HG03558 (cell line): Measurements from ENCODE around the gene COL6A2.
"Not testable (repeated sequence)": the region's sequence is repeated elsewhere in the genome, so short reads cannot be mapped to it uniquely, and the experiment has no call there.

Source experiments
- ATAC-seq: cut with Tn5 transposase; IDR thresholded peaks from one replicate; pipeline ENCODE4 v1.9.1; 2021; ENCODE audit warnings: moderate number of reproducible peaks; ENCODE audit not compliant: unreplicated experiment; ENCODE audit errors: extremely low read depth

COL6A2 gene

GRCh38 chr21:46136739-46137349 is 38.9 kb downstream of the COL6A2 start:
- no peak for ATAC-seq

- no peak for ATAC-seq
Observed at GRCh38 chr21:46137908-46138307, 40.0 kb downstream of the COL6A2 start.

DNA sequence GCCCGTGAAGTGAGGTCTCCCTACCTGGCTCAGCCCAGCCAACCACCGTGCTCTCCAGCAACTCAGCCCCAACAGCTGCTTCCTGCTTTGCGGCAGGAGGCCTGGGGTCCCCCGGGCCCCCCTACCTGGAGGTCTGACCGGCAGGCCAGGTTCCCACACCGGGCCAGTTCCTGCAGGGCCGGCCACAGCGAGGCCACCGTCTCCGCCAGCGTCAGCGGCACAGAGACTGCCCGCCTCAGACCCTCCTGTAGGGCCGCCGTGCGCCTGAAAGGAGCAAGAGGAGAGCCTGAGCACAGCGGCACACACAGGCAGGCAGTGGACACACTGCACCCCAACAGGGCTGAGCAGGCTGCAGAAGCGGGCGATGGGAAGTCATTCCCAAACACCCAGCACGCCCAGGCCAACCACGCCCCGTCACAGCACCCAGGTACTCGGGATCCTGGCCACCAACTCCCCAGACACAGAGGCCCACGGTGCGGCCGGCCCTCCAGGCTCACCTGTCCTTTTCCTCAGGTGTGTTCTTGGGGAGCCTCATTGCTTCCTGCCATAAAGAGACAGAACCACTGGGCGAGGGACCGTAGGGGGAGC is 40.6 kb downstream of the COL6A2 start:
- no peak for ATAC-seq

GRCh38 chr21:46139686-46140085 is 41.8 kb downstream of the COL6A2 start:
- no peak for ATAC-seq

DNA sequence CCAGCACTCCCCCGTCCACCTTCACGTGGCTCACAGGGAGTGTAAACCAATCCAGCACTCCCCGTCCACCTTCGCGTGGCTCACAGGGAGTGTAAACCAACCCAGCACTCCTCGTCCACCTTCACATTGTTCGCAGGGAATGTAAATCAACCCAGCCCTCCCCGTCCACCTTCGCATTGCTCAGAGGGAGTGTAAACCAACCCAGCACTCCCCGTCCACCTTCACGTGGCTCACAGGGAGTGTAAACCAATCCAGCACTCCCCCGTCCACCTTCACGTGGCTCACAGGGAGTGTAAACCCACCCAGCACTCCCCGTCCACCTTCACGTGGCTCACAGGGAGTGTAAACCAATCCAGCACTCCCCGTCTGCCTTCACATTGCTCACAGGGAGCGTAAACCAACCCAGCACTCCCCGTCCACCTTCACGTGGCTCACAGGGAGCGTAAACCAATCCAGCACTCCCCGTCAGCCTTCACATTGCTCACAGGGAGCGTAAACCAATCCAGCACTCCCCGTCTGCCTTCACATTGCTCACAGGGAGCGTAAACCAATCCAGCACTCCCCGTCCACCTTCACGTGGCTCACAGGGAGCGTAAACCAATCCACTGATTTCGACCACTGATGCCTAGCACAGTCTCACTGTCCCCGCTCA is 42.6 kb downstream of the COL6A2 start:
- ATAC-seq, result not testable (repeated sequence)

DNA sequence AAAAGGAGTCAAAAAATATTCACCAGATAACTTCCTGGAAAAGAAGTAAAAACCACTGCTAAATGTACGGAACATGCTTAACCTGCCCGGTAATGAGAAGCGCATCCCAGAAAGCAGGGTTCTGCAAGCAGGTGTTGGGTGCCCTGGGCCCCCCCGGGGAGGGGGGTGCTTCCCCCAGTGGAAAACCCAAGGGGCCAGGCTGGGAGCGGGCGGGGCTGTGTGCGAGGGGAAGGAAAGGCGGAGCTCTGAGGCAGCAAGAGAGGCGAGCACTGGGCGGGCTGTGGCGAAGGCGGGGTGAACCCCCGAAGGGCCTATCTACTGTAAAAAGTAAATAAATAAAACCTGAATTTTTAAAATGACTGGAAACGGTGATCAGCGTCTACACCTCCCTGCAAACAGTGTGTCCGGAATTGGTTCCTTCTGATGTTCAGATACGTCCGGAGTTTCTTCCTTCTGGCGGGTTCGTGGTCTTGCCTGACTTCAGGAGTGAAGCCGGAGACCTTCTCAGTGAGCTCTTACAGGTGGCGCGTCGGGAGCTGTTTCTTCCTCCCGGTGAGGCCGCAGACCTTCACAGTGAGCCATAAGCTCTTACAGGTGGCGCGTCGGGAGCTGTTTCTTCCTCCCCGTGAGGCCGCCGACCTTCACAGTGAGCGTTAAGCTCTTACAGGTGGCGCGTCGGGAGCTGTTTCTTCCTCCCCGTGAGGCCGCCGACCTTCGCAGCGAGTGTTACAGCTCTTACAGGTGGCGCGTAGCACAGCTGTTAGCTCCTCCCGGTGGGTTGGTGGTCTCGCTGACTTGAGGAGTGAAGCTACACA is 44.1 kb downstream of the COL6A2 start:
- ATAC-seq, result no peak

- no peak for ATAC-seq
Observed at GRCh38 chr21:46142582-46143473, 44.9 kb downstream of the COL6A2 start.

- ATAC-seq, result no peak
Observed at GRCh38 chr21:46144464-46145070, 46.7 kb downstream of the COL6A2 start.

GRCh38 chr21:46145159-46145839 is 47.4 kb downstream of the COL6A2 start:
- ATAC-seq, result no peak

GRCh38 chr21:46145840-46146691 is 48.2 kb downstream of the COL6A2 start:
- ATAC-seq, result no peak

DNA sequence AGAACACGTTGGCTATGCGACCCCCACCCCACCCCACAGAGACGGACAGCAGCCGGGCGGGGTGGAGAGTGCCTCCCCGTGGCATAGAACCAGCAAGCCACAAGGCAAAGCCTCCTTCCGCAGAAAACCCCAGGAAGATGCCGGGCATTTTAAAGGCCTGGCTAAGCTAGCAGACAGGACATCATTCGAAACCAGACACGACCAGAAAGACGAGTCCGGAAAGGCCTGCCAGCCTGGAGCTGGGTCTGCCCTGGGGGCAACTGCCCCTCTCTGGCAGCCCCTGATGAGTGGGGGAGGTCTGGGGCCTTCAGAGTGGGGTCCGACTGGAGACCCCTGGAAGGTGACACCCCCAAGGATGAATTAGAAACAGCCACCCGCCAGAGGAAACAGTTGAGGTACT is 48.9 kb downstream of the COL6A2 start:
- no peak for ATAC-seq

- ATAC-seq, result not testable (repeated sequence)
Observed at GRCh38 chr21:46147429-46147828, 49.5 kb downstream of the COL6A2 start.

- no peak for ATAC-seq
Observed at GRCh38 chr21:46148106-46148505, 50.2 kb downstream of the COL6A2 start.

DNA sequence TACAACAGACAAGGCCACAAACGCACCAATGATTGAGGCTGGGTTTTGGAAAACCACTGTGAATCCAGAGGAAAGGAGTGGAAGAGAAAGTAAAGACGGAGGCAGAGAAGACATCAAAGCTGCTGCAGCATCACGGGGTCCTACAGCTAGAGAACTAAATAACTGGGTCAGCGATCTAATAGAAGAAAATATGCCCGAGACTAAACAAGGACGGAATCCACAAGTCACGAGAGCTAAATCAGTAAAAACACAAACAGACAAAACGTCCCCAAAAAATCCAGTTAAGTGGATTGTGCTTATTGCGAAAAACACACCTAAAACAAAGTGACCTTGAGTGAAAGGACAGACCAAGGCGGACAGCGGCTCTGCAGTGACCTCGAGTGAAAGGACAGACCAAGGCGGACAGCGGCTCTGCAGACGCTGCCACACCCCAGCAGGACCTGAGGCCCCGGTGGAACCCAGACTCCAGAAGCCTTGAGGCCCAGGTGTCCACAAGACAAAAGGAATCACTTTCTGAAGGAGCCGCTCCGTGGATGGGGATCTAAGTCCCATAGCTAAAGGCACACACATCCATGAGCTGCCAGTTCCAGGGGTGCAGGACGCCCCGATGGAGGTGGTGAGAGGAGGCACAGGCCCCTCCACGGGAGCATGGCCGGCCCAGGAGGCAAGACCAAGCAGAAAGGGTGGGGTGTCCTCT is 51.4 kb downstream of the COL6A2 start:
- ATAC-seq, result no peak

DNA sequence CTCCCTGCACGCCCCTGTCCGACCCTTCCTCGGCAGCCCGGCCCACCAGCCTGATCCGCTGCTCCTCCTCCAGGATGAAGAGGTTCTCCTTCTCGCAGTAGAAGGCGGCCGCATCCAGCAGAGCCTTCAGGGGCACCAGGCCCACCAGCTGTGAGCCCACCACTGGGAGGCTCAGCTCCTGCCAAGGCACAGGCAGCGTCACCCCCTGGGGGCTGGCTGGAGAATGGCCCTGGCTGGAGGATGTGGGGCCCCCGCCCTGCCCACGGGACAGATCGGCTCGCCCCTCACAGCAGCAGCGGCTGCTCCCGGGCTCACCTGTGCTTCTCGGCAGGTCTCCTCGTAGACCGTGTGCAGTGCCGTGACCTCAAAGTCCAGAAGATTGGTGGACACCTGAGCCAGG is 52.2 kb downstream of the COL6A2 start:
- no peak for ATAC-seq

DNA sequence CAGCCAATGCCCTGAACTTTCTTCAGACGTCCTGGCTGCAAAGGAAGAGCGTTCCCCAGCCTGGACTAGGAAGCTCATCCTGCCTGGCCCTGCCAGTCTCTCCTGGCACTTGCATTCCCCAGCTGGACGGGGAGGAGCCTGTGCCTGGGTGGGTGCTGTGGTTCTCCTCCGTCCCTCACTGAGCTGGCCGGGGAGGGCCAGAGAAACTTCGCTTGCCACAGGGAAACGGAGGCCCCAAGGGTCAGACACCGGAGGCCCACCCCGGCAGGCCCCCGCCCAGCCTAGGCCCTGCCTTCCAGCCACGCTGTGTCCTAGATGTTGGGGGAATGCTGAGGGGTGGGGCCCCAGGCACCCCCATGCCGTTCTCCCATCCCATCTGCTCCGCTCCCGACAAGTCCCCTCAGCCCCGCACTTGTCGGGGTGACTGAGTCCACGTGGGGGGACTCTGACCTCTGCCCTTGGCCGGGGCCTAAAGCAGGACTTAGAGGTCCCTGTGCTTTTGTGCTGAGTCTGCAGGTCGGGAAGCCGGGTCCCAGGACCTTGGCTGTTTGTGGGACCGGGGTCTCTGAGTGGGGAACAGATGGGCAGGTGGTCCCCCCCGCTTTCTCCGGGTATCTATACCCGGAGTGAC is 52.7 kb downstream of the COL6A2 start:
- no peak for ATAC-seq
